ENCODE data around the gene TACR2.

GRCh38 chr10:69385454-69386350 lies 31.0 kb downstream of the TACR2 start:
- no peak for TF ChIP-seq CTCF (conservative IDR thresholded peaks at IDR 0.05)
- TF ChIP-seq ZFX (IDR thresholded peaks at IDR 0.05) = no peak

Data from C4-2B (cell line).